ENCODE data around the gene LHPP.

DNA sequence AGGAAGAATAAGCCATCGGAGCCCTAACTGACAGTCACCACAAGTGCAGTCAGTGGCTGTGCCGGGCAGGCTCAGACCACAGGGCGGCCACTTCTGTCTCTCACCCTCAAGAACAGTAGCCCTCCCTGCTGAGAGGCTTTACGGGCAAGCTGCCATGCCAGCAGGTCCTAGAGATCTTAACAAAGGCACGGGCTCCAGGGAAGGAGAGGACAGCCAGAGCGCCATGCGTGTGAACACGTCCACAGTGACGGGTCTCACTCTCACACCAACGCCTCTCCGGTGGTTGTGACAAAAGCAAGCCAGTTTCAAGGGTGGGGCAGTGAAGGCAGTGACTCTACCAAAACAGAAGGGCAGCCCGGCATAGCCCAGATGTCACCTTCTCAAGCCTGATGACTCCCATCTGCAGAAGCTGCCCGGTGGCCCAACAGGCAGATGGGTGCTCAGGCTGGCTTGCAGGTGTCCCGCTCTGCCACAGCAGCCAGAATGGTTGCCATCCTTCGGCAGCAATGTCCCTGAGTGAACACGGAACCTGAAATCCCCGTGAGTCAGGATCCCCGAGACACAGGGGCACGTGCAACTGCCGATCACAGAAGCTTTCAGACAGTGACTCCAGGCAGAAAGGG lies 180.6 kb downstream of the LHPP start:
- no peak for TF ChIP-seq HDAC6 (IDR thresholded peaks at IDR 0.05; ENCODE audit: unreplicated experiment)
- TF ChIP-seq KAT2A (conservative IDR thresholded peaks at IDR 0.05; ENCODE audit: control insufficient read depth, low read depth, low read length): no peak
- TF ChIP-seq EZH2 (IDR thresholded peaks at IDR 0.05; ENCODE audit: borderline replicate concordance, control insufficient read depth, low read depth, low read length): no peak
- TF ChIP-seq, protein P1, sequence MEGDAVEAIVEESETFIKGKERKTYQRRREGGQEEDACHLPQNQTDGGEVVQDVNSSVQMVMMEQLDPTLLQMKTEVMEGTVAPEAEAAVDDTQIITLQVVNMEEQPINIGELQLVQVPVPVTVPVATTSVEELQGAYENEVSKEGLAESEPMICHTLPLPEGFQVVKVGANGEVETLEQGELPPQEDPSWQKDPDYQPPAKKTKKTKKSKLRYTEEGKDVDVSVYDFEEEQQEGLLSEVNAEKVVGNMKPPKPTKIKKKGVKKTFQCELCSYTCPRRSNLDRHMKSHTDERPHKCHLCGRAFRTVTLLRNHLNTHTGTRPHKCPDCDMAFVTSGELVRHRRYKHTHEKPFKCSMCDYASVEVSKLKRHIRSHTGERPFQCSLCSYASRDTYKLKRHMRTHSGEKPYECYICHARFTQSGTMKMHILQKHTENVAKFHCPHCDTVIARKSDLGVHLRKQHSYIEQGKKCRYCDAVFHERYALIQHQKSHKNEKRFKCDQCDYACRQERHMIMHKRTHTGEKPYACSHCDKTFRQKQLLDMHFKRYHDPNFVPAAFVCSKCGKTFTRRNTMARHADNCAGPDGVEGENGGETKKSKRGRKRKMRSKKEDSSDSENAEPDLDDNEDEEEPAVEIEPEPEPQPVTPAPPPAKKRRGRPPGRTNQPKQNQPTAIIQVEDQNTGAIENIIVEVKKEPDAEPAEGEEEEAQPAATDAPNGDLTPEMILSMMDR (IDR thresholded peaks at IDR 0.05 in 2 of 3, conservative IDR thresholded peaks at IDR 0.05 in 1 of 3; ENCODE audit: control insufficient read depth in 2 of 3, extremely low read depth in 1 of 3, insufficient read depth in 1 of 3, low read depth in 3 of 3, low read length in 3 of 3): no peak
- TF ChIP-seq KDM1A (IDR thresholded peaks at IDR 0.05; ENCODE audit: borderline replicate concordance): no peak
- no peak for TF ChIP-seq POLR2A (IDR thresholded peaks at IDR 0.05; ENCODE audit: low read depth, low read length)
- no peak for TF ChIP-seq RAD21 (IDR thresholded peaks at IDR 0.05; ENCODE audit: insufficient read depth, low read depth, low read length)
